HUES48 (cell line): Measurements from ENCODE around the gene ANO2.

Experiments used
- H3K27ac ChIP-seq: one replicate; pipeline ENCODE4 v1.7.0; 2013; ENCODE audit warnings: low read depth, low read length, inconsistent platforms
- H3K27me3 ChIP-seq: 2 replicates; pipeline ENCODE4 v1.6.1; 2013; ENCODE audit warnings: mild to moderate bottlenecking, low read length; ENCODE audit not compliant: control insufficient read depth, insufficient read depth
- H3K36me3 ChIP-seq: 2 replicates; pipeline ENCODE4 v1.6.1; 2013; ENCODE audit warnings: low read length; ENCODE audit not compliant: control insufficient read depth, insufficient read depth
- H3K4me1 ChIP-seq: 2 replicates; pipeline ENCODE4 v1.6.1; 2013; ENCODE audit warnings: mild to moderate bottlenecking, low read length; ENCODE audit not compliant: control insufficient read depth, insufficient read depth
- H3K4me3 ChIP-seq: 2 replicates; pipeline ENCODE4 v1.5.1; 2013; ENCODE audit warnings: mild to moderate bottlenecking, low read depth, low read length
- H3K9ac ChIP-seq: 2 replicates; pipeline ENCODE4 v1.6.1; 2013; ENCODE audit warnings: mild to moderate bottlenecking, low read depth, low read length, moderate library complexity
- H3K9me3 ChIP-seq: 2 replicates; pipeline ENCODE4 v1.6.1; 2013; ENCODE audit warnings: low read length; ENCODE audit not compliant: control insufficient read depth, insufficient read depth

Gene ANO2

GRCh38 chr12:5581019-5581418 lies 364.0 kb downstream of the ANO2 start:
- no peaks in the 10 kb centered on the region for H3K36me3 ChIP-seq
- H3K27ac ChIP-seq, result no peak overlapping the region
- H3K4me3 ChIP-seq, result no peak overlapping the region
- peaks cover 6% of the 10 kb centered on the region; the same call in 1 of the 2 replicates for H3K4me1 ChIP-seq
- no peaks in the 10 kb centered on the region for H3K9me3 ChIP-seq
- H3K27me3 ChIP-seq, result no peaks in the 10 kb centered on the region
- no peak overlapping the region for H3K9ac ChIP-seq

GRCh38 chr12:5578775-5579174 lies 366.3 kb downstream of the ANO2 start:
- H3K4me1 ChIP-seq, result no peaks in the 10 kb centered on the region
- no peaks in the 10 kb centered on the region for H3K9me3 ChIP-seq
- H3K4me3 ChIP-seq, result no peak overlapping the region
- H3K27me3 ChIP-seq, result no peaks in the 10 kb centered on the region
- no peak overlapping the region for H3K9ac ChIP-seq
- no peaks in the 10 kb centered on the region for H3K36me3 ChIP-seq
- H3K27ac ChIP-seq, result no peak overlapping the region

GRCh38 chr12:5577741-5578140 lies 367.3 kb downstream of the ANO2 start:
- Histone ChIP-seq H3K27me3 (no peaks in the 10 kb centered on the region), H3K27ac (no peak overlapping the region), H3K9ac (no peak overlapping the region), H3K9me3 (no peaks in the 10 kb centered on the region), H3K4me1 (no peaks in the 10 kb centered on the region), H3K4me3 (no peak overlapping the region), H3K36me3 (no peaks in the 10 kb centered on the region)

- Histone ChIP-seq H3K4me1 (no peaks in the 10 kb centered on the region), H3K9ac (no peak overlapping the region), H3K4me3 (no peak overlapping the region), H3K36me3 (no peaks in the 10 kb centered on the region), H3K27me3 (no peaks in the 10 kb centered on the region), H3K9me3 (no peaks in the 10 kb centered on the region), H3K27ac (no peak overlapping the region)
These were observed 367.8 kb downstream of the ANO2 start for GRCh38 chr12:5577211-5577612.

- Histone ChIP-seq H3K27me3 (no peaks in the 10 kb centered on the region), H3K27ac (no peak overlapping the region), H3K9me3 (no peaks in the 10 kb centered on the region), H3K4me3 (no peak overlapping the region), H3K4me1 (no peaks in the 10 kb centered on the region), H3K9ac (no peak overlapping the region), H3K36me3 (no peaks in the 10 kb centered on the region)
These were observed 369.1 kb downstream of the ANO2 start for GRCh38 chr12:5575987-5576386.

GRCh38 chr12:5575232-5575631 lies 369.8 kb downstream of the ANO2 start:
- H3K9ac ChIP-seq, result no peak overlapping the region
- H3K4me1 ChIP-seq, result no peaks in the 10 kb centered on the region
- H3K27ac ChIP-seq, result no peak overlapping the region
- H3K36me3 ChIP-seq, result no peaks in the 10 kb centered on the region
- H3K4me3 ChIP-seq, result no peak overlapping the region
- H3K27me3 ChIP-seq, result no peaks in the 10 kb centered on the region
- no peaks in the 10 kb centered on the region for H3K9me3 ChIP-seq

- Histone ChIP-seq H3K4me1 (no peaks in the 10 kb centered on the region), H3K9me3 (no peaks in the 10 kb centered on the region), H3K27me3 (no peaks in the 10 kb centered on the region), H3K4me3 (no peak overlapping the region), H3K36me3 (no peaks in the 10 kb centered on the region), H3K9ac (no peak overlapping the region), H3K27ac (no peak overlapping the region)
These were observed 371.7 kb downstream of the ANO2 start for GRCh38 chr12:5573390-5573789.

GRCh38 chr12:5571115-5571514 lies 373.9 kb downstream of the ANO2 start:
- H3K27me3 ChIP-seq, result no peaks in the 10 kb centered on the region
- H3K9me3 ChIP-seq, result no peaks in the 10 kb centered on the region
- H3K9ac ChIP-seq, result no peak overlapping the region
- no peaks in the 10 kb centered on the region for H3K4me1 ChIP-seq
- H3K36me3 ChIP-seq, result no peaks in the 10 kb centered on the region
- H3K4me3 ChIP-seq, result no peak overlapping the region
- no peak overlapping the region for H3K27ac ChIP-seq

- Histone ChIP-seq H3K36me3 (no peaks in the 10 kb centered on the region), H3K4me1 (no peaks in the 10 kb centered on the region), H3K27ac (no peak overlapping the region), H3K9ac (no peak overlapping the region), H3K4me3 (no peak overlapping the region), H3K9me3 (no peaks in the 10 kb centered on the region), H3K27me3 (no peaks in the 10 kb centered on the region)
These were observed 374.6 kb downstream of the ANO2 start for GRCh38 chr12:5570416-5570815.

- no peaks in the 10 kb centered on the region for H3K27me3 ChIP-seq
- H3K4me1 ChIP-seq, result no peaks in the 10 kb centered on the region
- no peaks in the 10 kb centered on the region for H3K36me3 ChIP-seq
These were observed 376.6 kb downstream of the ANO2 start for GRCh38 chr12:5568325-5568981.

GRCh38 chr12:5567016-5567725 lies 377.9 kb downstream of the ANO2 start:
- no peaks in the 10 kb centered on the region for H3K36me3 ChIP-seq
- no peak overlapping the region for H3K9ac ChIP-seq
- H3K27me3 ChIP-seq, result no peaks in the 10 kb centered on the region
- no peak overlapping the region for H3K27ac ChIP-seq
- H3K9me3 ChIP-seq, result no peaks in the 10 kb centered on the region
- H3K4me1 ChIP-seq, result no peaks in the 10 kb centered on the region
- H3K4me3 ChIP-seq, result no peak overlapping the region

More at GRCh38 chr12:5568325-5568981, 376.6 kb downstream of the ANO2 start:
- H3K27ac ChIP-seq, result no peak overlapping the region
- no peaks in the 10 kb centered on the region for H3K9me3 ChIP-seq
- H3K4me3 ChIP-seq, result no peak overlapping the region
- H3K9ac ChIP-seq, result no peak overlapping the region
